B cell (primary cell): ENCODE data around the gene CCDC192. TPM values are rescaled to one million over a fixed set of nuclear protein-coding genes. Genes with fewer than 3 reads are reported as not detected.

Experiments
- ATAC-seq: fragments of 200-7000 bp; cut with Tn5 transposase; one replicate; pipeline ENCODE4 v1.10.0; 2021; ENCODE audit warnings: low read depth, mild to moderate bottlenecking, moderate number of reproducible peaks, moderate library complexity
- CTCF ChIA-PET: fragments of 350-600 bp; sonication (Branson Sonifier 250); formaldehyde crosslinking; loops from one replicate; lab custom pipeline; 2021; ENCODE audit warnings: antibody characterized with exemption, inconsistent platforms; lab: Charles Lee
- POLR2A ChIA-PET: fragments of 350-600 bp; sonication (Branson Sonifier 250); formaldehyde crosslinking; loops from one replicate; lab custom pipeline; 2021; ENCODE audit warnings: antibody characterized with exemption; lab: Charles Lee
- DNase-seq: peaks from one replicate; pipeline ENCODE4 v3.0.0; 2013
- H2AFZ ChIP-seq: 2 replicates; pipeline ENCODE4 v1.6.1; 2012; ENCODE audit warnings: mild to moderate bottlenecking, low read depth, low read length; ENCODE audit not compliant: insufficient read depth, poor library complexity, severe bottlenecking
- H3K27ac ChIP-seq, 2 donors: 1 replicate in 1 of 2; 2 replicates in 1 of 2; pipeline ENCODE4 v1.5.1; 2012 to 2013; ENCODE audit warnings: low read length in 2 of 2, mild to moderate bottlenecking in 2 of 2, moderate library complexity in 1 of 2
- H3K27me3 ChIP-seq, 4 experiments: fragments of 200-600 bp in 1 of 4; sonication (generic) in 1 of 4; replicated peaks in 1 of 4; 1 replicate in 2 of 4; 2 replicates in 2 of 4; pipeline versions ENCODE4 v1.6.1 to v1.7.0; 2013 to 2016; ENCODE audit warnings: low read length in 3 of 4, mild to moderate bottlenecking in 2 of 4, mixed read lengths in 1 of 4, moderate library complexity in 1 of 4; ENCODE audit not compliant: insufficient read depth in 4 of 4, control insufficient read depth in 3 of 4; ENCODE audit errors: control extremely low read depth in 1 of 4
- H3K36me3 ChIP-seq, 2 experiments: replicated peaks in 1 of 2; 1 replicate in 1 of 2; 2 replicates in 1 of 2; pipeline versions ENCODE4 v1.6.1 to v1.7.1; 2013; ENCODE audit warnings: low read length in 1 of 2; ENCODE audit not compliant: insufficient read depth in 2 of 2, control insufficient read depth in 1 of 2; ENCODE audit errors: control extremely low read depth in 1 of 2, extremely low read depth in 1 of 2
- H3K4me1 ChIP-seq, 2 donors: fragments of 200-600 bp in 1 of 2; sonication (generic) in 1 of 2; 1 replicate in 1 of 2; 2 replicates in 1 of 2; pipeline versions ENCODE4 v1.5.1 to v1.6.1; 2013 to 2017; ENCODE audit warnings: low read length in 2 of 2; ENCODE audit not compliant: control insufficient read depth in 2 of 2, insufficient read depth in 2 of 2
- H3K4me2 ChIP-seq: replicated peaks from 2 replicates; pipeline ENCODE3; 2012; ENCODE audit warnings: mild to moderate bottlenecking, low read depth, low read length; ENCODE audit not compliant: poor library complexity, severe bottlenecking
- H3K4me3 ChIP-seq, 5 experiments: fragments of 200-600 bp in 1 of 5; sonication (generic) in 1 of 5; 1 replicate in 3 of 5; 2 replicates in 2 of 5; pipeline versions ENCODE4 v1.5.1 to v1.7.0; 2011 to 2016; ENCODE audit warnings: low read length in 4 of 5, mild to moderate bottlenecking in 4 of 5, low read depth in 2 of 5, control low read depth in 1 of 5, moderate library complexity in 1 of 5; ENCODE audit not compliant: insufficient read depth in 1 of 5; ENCODE audit errors: control extremely low read depth in 1 of 5, extremely low read depth in 1 of 5
- H3K79me2 ChIP-seq: fragments of 200-600 bp; sonication (generic); one replicate; pipeline ENCODE4 v1.6.0; 2016; ENCODE audit warnings: low read length; ENCODE audit not compliant: control insufficient read depth, insufficient read depth
- H3K9ac ChIP-seq: fragments of 200-600 bp; sonication (generic); 2 replicates; pipeline ENCODE4 v1.6.1; 2017; ENCODE audit warnings: mild to moderate bottlenecking, low read length, moderate library complexity
- H3K9me3 ChIP-seq, 3 donors: one replicate each; pipeline versions ENCODE4 v1.6.1 to v1.7.1; 2013; ENCODE audit warnings: low read length in 2 of 3; ENCODE audit not compliant: control insufficient read depth in 2 of 3, insufficient read depth in 1 of 3; ENCODE audit errors: control extremely low read depth in 1 of 3
- H4K20me1 ChIP-seq: 2 replicates; pipeline ENCODE4 v1.6.0; 2012; ENCODE audit warnings: mild to moderate bottlenecking, low read length; ENCODE audit not compliant: insufficient read depth, control insufficient read depth, poor library complexity, severe bottlenecking
- H3K27ac Mint-ChIP-seq: one replicate; pipeline ENCODE4 v1.8.0; 2021; ENCODE audit warnings: mixed read lengths
- H3K27me3 Mint-ChIP-seq: one replicate; pipeline ENCODE4 v1.8.0; 2021; ENCODE audit warnings: mixed read lengths
- H3K4me1 Mint-ChIP-seq: one replicate; pipeline ENCODE4 v1.8.0; 2021; ENCODE audit warnings: mixed read lengths
- H3K4me3 Mint-ChIP-seq: one replicate; pipeline ENCODE4 v1.8.0; 2021; ENCODE audit warnings: mixed read lengths
- H3K9me3 Mint-ChIP-seq: one replicate; pipeline ENCODE4 v1.8.0; 2022; ENCODE audit warnings: mixed read lengths; ENCODE audit not compliant: insufficient read depth
- EZH2 ChIP-seq: IDR thresholded peaks from 2 replicates; pipeline ENCODE4 v1.6.1; 2012; ENCODE audit warnings: borderline replicate concordance, low read depth, mild to moderate bottlenecking, moderate library complexity, low read length; ENCODE audit not compliant: insufficient read depth, poor library complexity, severe bottlenecking
- WGBS: methylation state at CpG from one replicate; pipeline ENCODE4 v1.1.5; 2013; ENCODE audit warnings: missing lambda C conversion rate; ENCODE audit not compliant: insufficient coverage; 5-methylcytosine and 5-hydroxymethylcytosine counted together
- intact Hi-C: fragments of 100-400 bp; cut with micrococcal nuclease; formaldehyde crosslinking; loops from one replicate; pipeline ENCODE4 v1.10.0; 2022
- polyA plus RNA-seq: library from polyadenylated mRNA; depleted of rRNA; stranded (reverse); fragments of >200 nt; gene quantifications from 2 replicates; pipeline ENCODE4 v1.2.3, GENCODE V29; 2012
- total RNA-seq, 2 donors: library from RNA; stranded (reverse); fragments of 120-200 nt in 1 of 2; gene quantifications; 1 replicate in 1 of 2; 2 replicates in 1 of 2; pipeline versions ENCODE4 v1.2.3 to v1.2.4, GENCODE V29; 2013 to 2022
- TF ChIP-seq, protein P1 (sequence below): fragments of 200-600 bp; IDR thresholded peaks from one replicate; pipeline ENCODE4 v1.8.0; 2022; ENCODE audit warnings: antibody characterized with exemption, mild to moderate bottlenecking

Gene CCDC192
- total and polyA plus RNA-seq, 2 donors (not counting 1 experiment from before 2014, with no cell fraction given) = not detected

DNA sequence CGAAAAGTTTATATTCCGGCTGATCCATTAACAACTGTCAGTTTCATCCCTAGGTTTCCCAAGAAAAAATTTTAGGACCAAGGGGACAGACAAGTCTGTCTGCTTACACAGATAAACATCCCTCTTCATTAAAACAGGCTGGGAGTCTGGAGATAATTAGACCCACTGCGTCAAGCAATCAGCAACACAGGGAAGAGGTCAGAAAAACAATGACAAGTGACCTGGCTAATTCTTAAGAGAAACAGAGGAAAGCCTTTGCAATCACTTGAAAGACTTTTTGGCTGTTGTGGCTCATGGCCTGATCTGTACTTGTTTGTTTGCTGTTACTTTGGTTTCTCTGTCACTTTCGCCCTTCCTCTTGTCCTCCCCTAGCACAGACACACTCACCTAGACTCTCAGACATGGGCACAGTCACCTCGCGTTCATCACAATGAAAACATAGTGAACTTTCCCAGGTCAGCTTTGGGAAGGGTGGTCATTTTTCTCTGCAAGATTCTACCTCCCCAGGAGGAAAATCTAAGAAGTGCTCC lies 2.9 kb upstream of the CCDC192 start:
- Histone ChIP-seq H3K27ac (no peak overlapping the region), H3K4me1 (no peaks in the 10 kb centered on the region), H3K4me2 (no peak overlapping the region), H4K20me1 (no peaks in the 10 kb centered on the region), H3K9ac (no peak overlapping the region), H3K9me3 (no peaks in the 10 kb centered on the region), H2AFZ (no peak overlapping the region), H3K36me3 (no peaks in the 10 kb centered on the region), H3K79me2 (no peaks in the 10 kb centered on the region), H3K27me3 (no peaks in the 10 kb centered on the region), H3K4me3 (no peak overlapping the region)
- intact Hi-C loops = no loop called here
- H3K27ac Mint-ChIP-seq = no peak overlapping the region
- no peak for DNase-seq
- ChIA-PET CTCF (no interaction called here), POLR2A (no interaction called here)
- no peak overlapping the region for H3K4me3 Mint-ChIP-seq
- H3K4me1 Mint-ChIP-seq = no peaks in the 10 kb centered on the region
- no peak for TF ChIP-seq EZH2
- TF ChIP-seq, protein P1, sequence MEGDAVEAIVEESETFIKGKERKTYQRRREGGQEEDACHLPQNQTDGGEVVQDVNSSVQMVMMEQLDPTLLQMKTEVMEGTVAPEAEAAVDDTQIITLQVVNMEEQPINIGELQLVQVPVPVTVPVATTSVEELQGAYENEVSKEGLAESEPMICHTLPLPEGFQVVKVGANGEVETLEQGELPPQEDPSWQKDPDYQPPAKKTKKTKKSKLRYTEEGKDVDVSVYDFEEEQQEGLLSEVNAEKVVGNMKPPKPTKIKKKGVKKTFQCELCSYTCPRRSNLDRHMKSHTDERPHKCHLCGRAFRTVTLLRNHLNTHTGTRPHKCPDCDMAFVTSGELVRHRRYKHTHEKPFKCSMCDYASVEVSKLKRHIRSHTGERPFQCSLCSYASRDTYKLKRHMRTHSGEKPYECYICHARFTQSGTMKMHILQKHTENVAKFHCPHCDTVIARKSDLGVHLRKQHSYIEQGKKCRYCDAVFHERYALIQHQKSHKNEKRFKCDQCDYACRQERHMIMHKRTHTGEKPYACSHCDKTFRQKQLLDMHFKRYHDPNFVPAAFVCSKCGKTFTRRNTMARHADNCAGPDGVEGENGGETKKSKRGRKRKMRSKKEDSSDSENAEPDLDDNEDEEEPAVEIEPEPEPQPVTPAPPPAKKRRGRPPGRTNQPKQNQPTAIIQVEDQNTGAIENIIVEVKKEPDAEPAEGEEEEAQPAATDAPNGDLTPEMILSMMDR = no peak
- no peaks in the 10 kb centered on the region for H3K27me3 Mint-ChIP-seq
- H3K9me3 Mint-ChIP-seq = no peaks in the 10 kb centered on the region
- ATAC-seq = no peak
- 94% methylated on average over 3 of the region's 6 CpGs for WGBS

DNA sequence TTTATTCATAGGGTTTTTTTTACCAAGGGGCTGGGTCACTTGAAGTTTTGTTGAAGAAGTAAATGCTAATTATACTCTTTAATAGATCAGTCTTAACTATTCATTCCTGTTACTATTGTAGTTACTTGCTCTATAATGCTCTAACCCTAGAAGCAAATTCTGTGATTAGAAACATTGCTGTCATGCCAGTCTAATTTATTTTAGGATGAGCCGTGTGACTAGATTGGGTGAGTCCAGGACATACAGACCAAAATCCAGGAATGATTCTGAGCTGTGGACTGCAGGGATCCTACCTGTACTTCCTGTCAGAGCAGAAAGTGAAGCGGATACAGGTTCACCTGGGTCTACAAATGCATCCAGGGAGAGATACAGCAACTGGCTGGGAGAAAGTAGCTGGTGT lies 757 bp upstream of the CCDC192 start:
- intact Hi-C loops = no loop called here
- Mint-ChIP-seq H3K9me3 (no peaks in the 10 kb centered on the region), H3K27me3 (no peaks in the 10 kb centered on the region), H3K4me3 (no peak overlapping the region), H3K4me1 (no peaks in the 10 kb centered on the region), H3K27ac (no peak overlapping the region)
- TF ChIP-seq EZH2 = no peak
- TF ChIP-seq, protein P1 = no peak
- no peak overlapping the region for H2AFZ ChIP-seq
- H3K4me1 ChIP-seq = no peaks in the 10 kb centered on the region
- no peak overlapping the region for H3K4me2 ChIP-seq
- ChIA-PET CTCF (no interaction called here), POLR2A (no interaction called here)
- ATAC-seq (no peak), DNase-seq (no peak)
- H3K9me3 ChIP-seq = no peaks in the 10 kb centered on the region
- H3K27me3 ChIP-seq = no peaks in the 10 kb centered on the region
- H3K9ac ChIP-seq = no peak overlapping the region
- no peak overlapping the region for H3K4me3 ChIP-seq
- no peaks in the 10 kb centered on the region for H4K20me1 ChIP-seq
- 93% methylated on average over 2 of the region's 2 CpGs for WGBS
- no peak overlapping the region for H3K27ac ChIP-seq
- H3K79me2 ChIP-seq = no peaks in the 10 kb centered on the region
- H3K36me3 ChIP-seq = no peaks in the 10 kb centered on the region
